OCI-LY1 (cell line): Measurements from ENCODE around the gene TJP1.

ENCODE experiments used
- H2AFZ ChIP-seq: fragments of 200-600 bp; sonication (generic), shearing (Covaris generic); 2 replicates; pipeline ENCODE4 v1.6.0; 2014; ENCODE audit warnings: antibody characterized with exemption, mild to moderate bottlenecking, low read length
- H3F3A ChIP-seq: fragments of 200-600 bp; sonication (generic), shearing (Covaris generic); 2 replicates; pipeline ENCODE4 v1.6.0; 2014; ENCODE audit warnings: mild to moderate bottlenecking, antibody characterized with exemption, low read length, moderate library complexity; ENCODE audit not compliant: insufficient read depth
- H3K27ac ChIP-seq: fragments of 200-600 bp; sonication (generic); 2 replicates; pipeline ENCODE4 v1.5.1; 2014; ENCODE audit warnings: low read length, mixed run types, mild to moderate bottlenecking, low read depth; ENCODE audit not compliant: poor library complexity, severe bottlenecking
- H3K27me3 ChIP-seq: fragments of 200-600 bp; sonication (generic); 2 replicates; pipeline ENCODE4 v1.6.0; 2014; ENCODE audit warnings: antibody characterized with exemption, mild to moderate bottlenecking, low read length, moderate library complexity; ENCODE audit not compliant: insufficient read depth
- H3K36me3 ChIP-seq: fragments of 200-600 bp; sonication (generic); 2 replicates; pipeline ENCODE4 v1.6.1; 2014; ENCODE audit warnings: mild to moderate bottlenecking, antibody characterized with exemption, low read length, moderate library complexity, mixed read lengths; ENCODE audit not compliant: insufficient read depth
- H3K4me1 ChIP-seq: fragments of 200-600 bp; sonication (generic); 2 replicates; pipeline ENCODE4 v1.5.1; 2014; ENCODE audit warnings: mild to moderate bottlenecking, low read length, moderate library complexity; ENCODE audit not compliant: insufficient read depth, severe bottlenecking
- H3K4me2 ChIP-seq: fragments of 200-600 bp; sonication (generic), shearing (Covaris generic); 2 replicates; pipeline ENCODE4 v1.6.1; 2014; ENCODE audit warnings: low read length
- H3K4me3 ChIP-seq: fragments of 200-600 bp; sonication (generic); 2 replicates; pipeline ENCODE4 v1.5.1; 2014; ENCODE audit warnings: low read length, low read depth, mild to moderate bottlenecking, mixed read lengths; ENCODE audit not compliant: poor library complexity, severe bottlenecking
- H3K79me2 ChIP-seq: fragments of 200-600 bp; shearing (Covaris generic); 2 replicates; pipeline ENCODE4 v1.6.1; 2016; ENCODE audit warnings: mixed run types, low read length, mixed read lengths; ENCODE audit not compliant: insufficient read depth
- H3K9ac ChIP-seq: fragments of 200-600 bp; sonication (generic), shearing (Covaris generic); 2 replicates; pipeline ENCODE4 v1.6.1; 2014; ENCODE audit warnings: mild to moderate bottlenecking, low read length, mixed read lengths
- H3K9me2 ChIP-seq: fragments of 200-600 bp; sonication (generic), shearing (Covaris generic); 2 replicates; pipeline ENCODE4 v1.6.1; 2014; ENCODE audit warnings: low read depth, mild to moderate bottlenecking, low read length, mixed read lengths
- H3K9me3 ChIP-seq: fragments of 200-600 bp; shearing (Covaris generic); 2 replicates; pipeline ENCODE4 v1.6.1; 2014; ENCODE audit warnings: low read length, mixed read lengths
- H4K20me1 ChIP-seq: fragments of 200-600 bp; sonication (generic), shearing (Covaris generic); 2 replicates; pipeline ENCODE4 v1.6.0; 2016; ENCODE audit warnings: mild to moderate bottlenecking, low read length; ENCODE audit not compliant: insufficient read depth
- CTCF ChIP-seq: fragments of 200-600 bp; sonication (generic), shearing (Covaris generic); IDR thresholded peaks from 2 replicates; pipeline ENCODE4 v1.5.1; 2017; ENCODE audit warnings: mild to moderate bottlenecking, antibody characterized with exemption, low read length, moderate library complexity, mixed read lengths
- EZH2 ChIP-seq: fragments of 200-600 bp; sonication (generic), shearing (Covaris generic); IDR thresholded peaks from 2 replicates; pipeline ENCODE4 v1.8.0; 2017; ENCODE audit warnings: borderline replicate concordance, mixed run types, mild to moderate bottlenecking, antibody characterized with exemption, low read length, moderate library complexity, mixed read lengths

Gene TJP1

DNA sequence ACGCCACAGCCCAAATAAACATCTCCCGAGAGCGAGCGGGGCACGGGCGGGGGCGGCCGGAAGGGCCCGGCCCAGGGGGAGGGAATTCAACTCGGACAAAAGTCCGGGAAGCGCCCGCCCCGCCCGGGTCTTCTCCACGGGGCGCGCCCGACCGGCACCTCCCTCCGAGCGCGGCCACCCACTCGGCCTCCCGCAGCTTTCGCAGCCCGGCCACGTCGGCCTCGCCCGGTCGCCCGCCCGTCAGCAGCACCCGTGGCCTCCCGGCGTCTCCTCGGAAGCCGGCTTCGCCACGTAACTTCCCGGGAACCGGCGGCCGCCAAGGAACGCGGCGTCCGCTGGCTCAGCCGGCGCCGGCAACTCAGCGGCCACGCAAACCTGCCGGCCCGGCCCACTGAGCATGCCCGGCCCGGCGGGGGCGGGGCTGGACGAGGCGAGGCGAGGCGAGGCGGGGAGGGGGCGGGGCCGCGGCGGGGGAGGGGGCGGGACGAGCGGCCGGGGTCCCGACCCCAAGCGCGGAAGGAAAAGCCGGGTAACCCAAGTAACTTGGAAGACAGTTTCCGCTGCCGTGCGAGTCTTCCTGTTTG, at the start of gene TJP1:
Gene TJP1, minus strand, starts transcription at position 369 of the 584 bp plus-strand sequence. CDS start 440 bp downstream, outside the sequence.
- Histone ChIP-seq H3K27me3 (no peaks in the 10 kb centered on the region), H3K9me2 (no peaks in the 10 kb centered on the region), H3K36me3 (no peaks in the 10 kb centered on the region), H3K4me2 (no peak within 1 kb of the TSS), H3K79me2 (no peaks in the 10 kb centered on the region), H3K27ac (no peak within 1 kb of the TSS), H3K9me3 (no peaks in the 10 kb centered on the region), H3K9ac (no peak within 1 kb of the TSS), H4K20me1 (no peaks in the 10 kb centered on the region), H2AFZ (no peak within 1 kb of the TSS), H3F3A (no peaks in the 10 kb centered on the region), H3K4me1 (peaks cover 9% of the 10 kb centered on the region), H3K4me3 (no peak within 1 kb of the TSS)
- TF ChIP-seq CTCF (no peak), EZH2 (no peak)

DNA sequence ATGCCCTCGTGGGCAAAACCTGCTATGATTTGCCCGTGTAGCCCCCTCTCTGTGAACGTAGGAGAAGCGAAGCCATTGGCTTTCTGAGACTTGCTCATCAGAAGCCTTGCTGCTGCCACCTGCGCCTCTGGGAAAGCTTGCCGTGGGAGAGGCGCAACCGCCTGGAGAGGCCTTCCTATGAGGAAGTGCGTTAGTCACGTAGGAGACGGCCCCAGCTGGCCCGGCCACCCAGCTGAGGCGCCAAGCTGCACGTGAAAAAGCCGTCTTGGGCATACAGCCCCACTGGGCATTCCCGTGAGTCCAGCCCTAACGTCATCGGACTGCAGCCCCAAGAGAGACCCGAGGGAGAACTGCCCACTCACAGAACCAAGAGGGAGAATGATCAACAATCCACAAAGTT, 49.1 kb upstream of the TJP1 start:
- no peak overlapping the region for H2AFZ ChIP-seq
- TF ChIP-seq EZH2 (no peak), CTCF (no peak)
- H3K79me2 ChIP-seq, result no peaks in the 10 kb centered on the region

GRCh38 chr15:29870495-29871151, 48.4 kb upstream of the TJP1 start:
- H4K20me1 ChIP-seq, result no peaks in the 10 kb centered on the region
- no peaks in the 10 kb centered on the region for H3K4me1 ChIP-seq
- no peaks in the 10 kb centered on the region for H3K27me3 ChIP-seq
- no peaks in the 10 kb centered on the region for H3K79me2 ChIP-seq
- H3K9me2 ChIP-seq, result no peaks in the 10 kb centered on the region
- H2AFZ ChIP-seq, result no peak overlapping the region
- H3K9me3 ChIP-seq, result no peaks in the 10 kb centered on the region
- H3K4me2 ChIP-seq, result no peak overlapping the region
- TF ChIP-seq EZH2, result no peak
- TF ChIP-seq CTCF, result no peak
- no peak overlapping the region for H3K4me3 ChIP-seq
- no peak overlapping the region for H3K9ac ChIP-seq
- H3F3A ChIP-seq, result no peaks in the 10 kb centered on the region
- H3K27ac ChIP-seq, result no peak overlapping the region
- no peaks in the 10 kb centered on the region for H3K36me3 ChIP-seq

More for the DNA sequence above, 49.1 kb upstream of the TJP1 start:
- no peaks in the 10 kb centered on the region for H3K9me3 ChIP-seq
- no peak overlapping the region for H3K9ac ChIP-seq
- no peak overlapping the region for H3K4me2 ChIP-seq
- no peaks in the 10 kb centered on the region for H3K36me3 ChIP-seq
- no peaks in the 10 kb centered on the region for H3K27me3 ChIP-seq
- no peaks in the 10 kb centered on the region for H4K20me1 ChIP-seq
- H3K27ac ChIP-seq, result no peak overlapping the region
- no peak overlapping the region for H3K4me3 ChIP-seq
- H3K9me2 ChIP-seq, result no peaks in the 10 kb centered on the region
- H3K4me1 ChIP-seq, result no peaks in the 10 kb centered on the region
- no peaks in the 10 kb centered on the region for H3F3A ChIP-seq
